GM12878 (cell line): ENCODE measurements around the gene CTXND1. TPM values are rescaled to one million over a fixed set of nuclear protein-coding genes. Genes with fewer than 3 reads are reported as not detected.
A peak's percentile ranks its signal among the peaks of the same experiment; 100 is the strongest.

Source experiments
- ATF7 ChIP-seq: fragments of 450-650 bp; IDR thresholded peaks from 2 replicates; pipeline ENCODE4 v1.6.1; 2016; ENCODE audit warnings: low read depth, mild to moderate bottlenecking
- BCL11A ChIP-seq: IDR thresholded peaks from 2 replicates; pipeline ENCODE4 v1.6.1; 2011; ENCODE audit warnings: low read depth, low read length
- CBFB ChIP-seq: IDR thresholded peaks from 2 replicates; pipeline ENCODE4 v1.6.1; 2016; ENCODE audit warnings: antibody characterized with exemption, low read depth
- ELK1 ChIP-seq: IDR thresholded peaks from 2 replicates; pipeline ENCODE4 v1.6.1; 2012; ENCODE audit warnings: low read depth, low read length, improper control_type of control experiment
- FOXM1 ChIP-seq: IDR thresholded peaks from 2 replicates; pipeline ENCODE4 v1.6.1; 2012; ENCODE audit warnings: low read depth, mild to moderate bottlenecking, inconsistent platforms, low read length, moderate library complexity
- IKZF1 ChIP-seq: fragments of 450-650 bp; conservative IDR thresholded peaks from 2 replicates; pipeline ENCODE4 v1.6.1; 2017; ENCODE audit warnings: antibody characterized with exemption, mild to moderate bottlenecking
- IRF4 ChIP-seq: IDR thresholded peaks from 2 replicates; pipeline ENCODE4 v1.6.1; 2011; ENCODE audit warnings: low read depth, low read length
- JUNB ChIP-seq: IDR thresholded peaks from 2 replicates; pipeline ENCODE4 v1.6.1; 2016; ENCODE audit warnings: antibody characterized with exemption, mild to moderate bottlenecking
- KLF5 ChIP-seq: fragments of 450-650 bp; IDR thresholded peaks from 2 replicates; pipeline ENCODE4 v1.6.1; 2014; ENCODE audit warnings: mild to moderate bottlenecking; ENCODE audit not compliant: partially characterized antibody
- NR2C1 ChIP-seq: fragments of 450-650 bp; IDR thresholded peaks from 2 replicates; pipeline ENCODE4 v1.6.1; 2017; ENCODE audit warnings: antibody characterized with exemption, mild to moderate bottlenecking, moderate library complexity
- SP1 ChIP-seq: IDR thresholded peaks from one replicate; pipeline ENCODE4 v1.6.1; 2011; ENCODE audit warnings: low read depth, low read length
- SREBF2 ChIP-seq: IDR thresholded peaks from 2 replicates; pipeline ENCODE4 v1.6.1; 2012; ENCODE audit warnings: mild to moderate bottlenecking, low read length
- TAF1 ChIP-seq: IDR thresholded peaks from 2 replicates; pipeline ENCODE4 v1.6.1; 2011; ENCODE audit warnings: mild to moderate bottlenecking, low read depth, low read length, borderline replicate concordance
- TBL1XR1 ChIP-seq: IDR thresholded peaks from 2 replicates; pipeline ENCODE4 v1.6.1; 2012; ENCODE audit warnings: low read depth, low read length, improper control_type of control experiment
- TCF3 ChIP-seq: IDR thresholded peaks from 2 replicates; pipeline ENCODE4 v1.6.1; 2012; ENCODE audit warnings: low read depth, mild to moderate bottlenecking, low read length, borderline replicate concordance; ENCODE audit not compliant: insufficient read depth
- ZBTB11 ChIP-seq: fragments of 450-650 bp; formaldehyde crosslinking; IDR thresholded peaks from 2 replicates; pipeline ENCODE4 v1.5.0; 2022; ENCODE audit warnings: mild to moderate bottlenecking, missing genetic modification characterization
- ZNF24 ChIP-seq: fragments of 450-650 bp; IDR thresholded peaks from 2 replicates; pipeline ENCODE4 v1.6.1; 2017; ENCODE audit warnings: antibody characterized with exemption, mild to moderate bottlenecking
- ZNF687 ChIP-seq: fragments of 450-650 bp; IDR thresholded peaks from 2 replicates; pipeline ENCODE4 v1.6.1; 2017; ENCODE audit warnings: mild to moderate bottlenecking, moderate library complexity
- ZZZ3 ChIP-seq: IDR thresholded peaks from 2 replicates; pipeline ENCODE4 v1.6.1; 2011; ENCODE audit warnings: low read depth; ENCODE audit not compliant: control insufficient read depth, insufficient read length
- polyA plus RNA-seq, 11 experiments: library from polyadenylated mRNA; depleted of rRNA in 4 of 11; unstranded in 6 of 11; stranded (reverse) in 5 of 11; fragments of >200 nt; fragmentation: Nextera tagmentation in 4 of 11; fragmentation: Illumina TruSeq in 1 of 11; extraction: Ambion mirVana in 4 of 11; extraction: Trizol in 1 of 11; gene quantifications; 1 replicate in 1 of 11; 2 replicates in 10 of 11; pipeline versions ENCODE4 v1.2.1 to v1.2.3, GENCODE V29; 2011 to 2016; ENCODE audit warnings: inconsistent platforms in 2 of 11, missing spikeins in 2 of 11, low read depth in 1 of 11
- total RNA-seq, 4 experiments: library from RNA; depleted of rRNA in 3 of 4; stranded (reverse); fragments of >200 nt in 3 of 4; fragmentation: Illumina TruSeq in 1 of 4; extraction: Trizol in 1 of 4; gene quantifications; 2 replicates each; pipeline versions ENCODE4 v1.2.1 to v1.2.3, GENCODE V29; 2013 to 2021
- TF ChIP-seq, protein P1 (sequence below): IDR thresholded peaks from 2 replicates; pipeline ENCODE4 v1.6.1; 2011; ENCODE audit warnings: mild to moderate bottlenecking, low read depth, low read length, moderate library complexity; ENCODE audit not compliant: insufficient replicate concordance

CTXND1 gene
- total and polyA plus RNA-seq, 10 of the 15 experiments (the other 5 are each of a cell fraction or from before 2014, with no cell fraction given) = under 0.01 to 0.03 (median 0.02) TPM; not detected in 7

- TF ChIP-seq, protein P1, sequence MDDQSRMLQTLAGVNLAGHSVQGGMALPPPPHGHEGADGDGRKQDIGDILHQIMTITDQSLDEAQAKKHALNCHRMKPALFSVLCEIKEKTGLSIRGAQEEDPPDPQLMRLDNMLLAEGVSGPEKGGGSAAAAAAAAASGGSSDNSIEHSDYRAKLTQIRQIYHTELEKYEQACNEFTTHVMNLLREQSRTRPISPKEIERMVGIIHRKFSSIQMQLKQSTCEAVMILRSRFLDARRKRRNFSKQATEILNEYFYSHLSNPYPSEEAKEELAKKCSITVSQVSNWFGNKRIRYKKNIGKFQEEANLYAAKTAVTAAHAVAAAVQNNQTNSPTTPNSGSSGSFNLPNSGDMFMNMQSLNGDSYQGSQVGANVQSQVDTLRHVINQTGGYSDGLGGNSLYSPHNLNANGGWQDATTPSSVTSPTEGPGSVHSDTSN = peak; percentile 14
- TF ChIP-seq IRF4 (0 out of 2 replicates have a peak, but pooled peaks have one; percentile 5), ZNF687 (no peak), BCL11A (no peak), NR2C1 (peak; percentile 44; the same call in 1 of the 2 replicates), ZBTB11 (CRISPR knock-in tag) (no peak), KLF5 (no peak), ZZZ3 (no peak), JUNB (no peak), IKZF1 (peak; percentile 56; the same call in 1 of the 2 replicates), ZNF24 (no peak), FOXM1 (no peak), SREBF2 (no peak), TAF1 (0 out of 2 replicates have a peak, but pooled peaks have one; percentile 13), SP1 (peak; percentile 50), ELK1 (no peak), CBFB (peak; percentile 30; the same call in 1 of the 2 replicates), TCF3 (no peak), ATF7 (no peak), TBL1XR1 (no peak)
These were observed 98.8 kb downstream of the CTXND1 start, which contains the start of gene FAH (continued) for GRCh38 chr15:80152896-80153876.
